Colonic mucosa (tissue), 4 donors: ENCODE measurements around the gene RPL7A. TPM values are rescaled to one million over a fixed set of nuclear protein-coding genes. Genes with fewer than 3 reads are reported as not detected.

Experiments
- DNase-seq: peaks from one replicate; pipeline ENCODE4 v3.0.0-alpha.2; 2020
- H3K27ac ChIP-seq: fragments of 200-600 bp; one replicate; pipeline ENCODE4 v1.8.0; 2021
- H3K27me3 ChIP-seq: fragments of 200-600 bp; one replicate; pipeline ENCODE4 v1.8.0; 2021
- H3K36me3 ChIP-seq: fragments of 200-600 bp; one replicate; pipeline ENCODE4 v1.8.0; 2021
- H3K4me1 ChIP-seq: fragments of 200-600 bp; one replicate; pipeline ENCODE4 v1.8.0; 2021; ENCODE audit warnings: mild to moderate bottlenecking
- H3K4me3 ChIP-seq: fragments of 200-600 bp; one replicate; pipeline ENCODE4 v1.8.0; 2021
- H3K9ac ChIP-seq, 2 donors: one replicate each; pipeline ENCODE4 v1.7.0; 2013; ENCODE audit warnings: control low read depth in 2 of 2, low read depth in 2 of 2, low read length in 2 of 2
- H3K9me3 ChIP-seq: fragments of 200-600 bp; one replicate; pipeline ENCODE4 v1.8.0; 2021
- intact Hi-C: fragments of 100-400 bp; cut with DNase I; formaldehyde crosslinking; loops from one replicate; pipeline ENCODE4 v1.14.1; 2022
- total RNA-seq, 2 donors: library from RNA; stranded (reverse); fragmentation: NEBNext Ultra II Directional in 1 of 2; extraction: Animal tissue kit (Norgen Biotek cat#: 25700) in 1 of 2; gene quantifications; one replicate each; pipeline ENCODE4 v1.2.1, GENCODE V29; 2021
- TF ChIP-seq, protein P1 (sequence below): fragments of 200-600 bp; IDR thresholded peaks from one replicate; pipeline ENCODE4 v1.8.0; 2022; ENCODE audit warnings: antibody characterized with exemption, mild to moderate bottlenecking
- donor health status: healthy.
- donor health status: DM: no; HTN: no; CAD: no.
- donor health status: DM: no; HTN: no; CAD: no.

RPL7A gene
- total RNA-seq, 2 donors from 2014 or later: 1,628 to 2,136 TPM

GRCh38 chr9:133377721-133378216, 29.8 kb downstream of the RPL7A start:
- TF ChIP-seq, protein P1, sequence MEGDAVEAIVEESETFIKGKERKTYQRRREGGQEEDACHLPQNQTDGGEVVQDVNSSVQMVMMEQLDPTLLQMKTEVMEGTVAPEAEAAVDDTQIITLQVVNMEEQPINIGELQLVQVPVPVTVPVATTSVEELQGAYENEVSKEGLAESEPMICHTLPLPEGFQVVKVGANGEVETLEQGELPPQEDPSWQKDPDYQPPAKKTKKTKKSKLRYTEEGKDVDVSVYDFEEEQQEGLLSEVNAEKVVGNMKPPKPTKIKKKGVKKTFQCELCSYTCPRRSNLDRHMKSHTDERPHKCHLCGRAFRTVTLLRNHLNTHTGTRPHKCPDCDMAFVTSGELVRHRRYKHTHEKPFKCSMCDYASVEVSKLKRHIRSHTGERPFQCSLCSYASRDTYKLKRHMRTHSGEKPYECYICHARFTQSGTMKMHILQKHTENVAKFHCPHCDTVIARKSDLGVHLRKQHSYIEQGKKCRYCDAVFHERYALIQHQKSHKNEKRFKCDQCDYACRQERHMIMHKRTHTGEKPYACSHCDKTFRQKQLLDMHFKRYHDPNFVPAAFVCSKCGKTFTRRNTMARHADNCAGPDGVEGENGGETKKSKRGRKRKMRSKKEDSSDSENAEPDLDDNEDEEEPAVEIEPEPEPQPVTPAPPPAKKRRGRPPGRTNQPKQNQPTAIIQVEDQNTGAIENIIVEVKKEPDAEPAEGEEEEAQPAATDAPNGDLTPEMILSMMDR: no peak
- Histone ChIP-seq H3K4me3 (no peak overlapping the region), H3K27me3 (no peaks in the 10 kb centered on the region), H3K9me3 (no peaks in the 10 kb centered on the region), H3K27ac (no peak overlapping the region), H3K9ac (no peak overlapping the region), H3K4me1 (peaks cover 6% of the 10 kb centered on the region), H3K36me3 (no peaks in the 10 kb centered on the region)
- intact Hi-C loops: no loop called here
- DNase-seq: no peak

DNA sequence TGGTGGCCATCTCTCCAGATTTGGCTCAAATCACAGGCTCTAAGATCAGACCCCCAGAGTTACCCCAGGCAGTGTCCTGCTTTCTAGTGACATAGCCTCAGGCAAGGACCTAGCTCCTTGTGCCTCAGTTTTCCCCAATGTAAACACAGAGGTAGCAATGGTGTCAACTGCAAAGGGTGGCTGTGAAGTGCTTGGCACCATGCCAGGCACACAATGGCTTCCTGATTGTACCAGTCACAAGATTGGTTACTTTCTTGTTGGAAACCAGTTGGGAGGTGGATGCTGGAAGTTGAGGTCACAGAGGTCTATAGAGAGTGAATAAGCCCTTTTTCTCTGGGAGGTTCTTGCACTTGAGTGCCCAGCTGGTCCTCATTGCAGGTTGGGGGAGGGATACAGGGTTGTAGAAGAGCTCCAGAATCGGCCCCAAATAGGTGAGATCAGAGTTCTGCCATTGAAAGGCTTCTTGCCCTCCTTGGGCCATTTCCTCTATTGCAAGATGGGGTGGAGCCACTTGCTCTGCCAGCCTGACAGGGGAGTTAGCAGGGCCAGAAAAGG, 30.5 kb downstream of the RPL7A start:
- Histone ChIP-seq H3K27ac (no peak overlapping the region), H3K9ac (no peak overlapping the region), H3K27me3 (no peaks in the 10 kb centered on the region), H3K4me1 (peaks cover 4% of the 10 kb centered on the region), H3K36me3 (no peaks in the 10 kb centered on the region), H3K4me3 (no peak overlapping the region), H3K9me3 (no peaks in the 10 kb centered on the region)
- DNase-seq: no peak
- intact Hi-C loops: no loop called here
- TF ChIP-seq, protein P1: no peak

- Histone ChIP-seq H3K9ac (no peak overlapping the region), H3K36me3 (no peaks in the 10 kb centered on the region), H3K4me3 (no peak overlapping the region), H3K27me3 (no peaks in the 10 kb centered on the region), H3K4me1 (peaks cover 2% of the 10 kb centered on the region), H3K9me3 (no peaks in the 10 kb centered on the region), H3K27ac (no peak overlapping the region)
- TF ChIP-seq, protein P1: no peak
- DNase-seq: no peak
- intact Hi-C loops: no loop called here
Measured at GRCh38 chr9:133379153-133380086, 31.4 kb downstream of the RPL7A start.

- Histone ChIP-seq H3K27me3 (no peaks in the 10 kb centered on the region), H3K9me3 (no peaks in the 10 kb centered on the region), H3K36me3 (no peaks in the 10 kb centered on the region), H3K27ac (no peak overlapping the region), H3K4me1 (no peaks in the 10 kb centered on the region), H3K4me3 (no peak overlapping the region), H3K9ac (no peak overlapping the region)
- no peak for DNase-seq
- intact Hi-C loops: no loop called here
- TF ChIP-seq, protein P1: no peak
Measured at GRCh38 chr9:133380734-133381133, 32.7 kb downstream of the RPL7A start.

- H3K4me3 ChIP-seq: no peak overlapping the region
- DNase-seq: no peak
- no peaks in the 10 kb centered on the region for H3K27me3 ChIP-seq
- no peaks in the 10 kb centered on the region for H3K36me3 ChIP-seq
- no peaks in the 10 kb centered on the region for H3K4me1 ChIP-seq
- no peak overlapping the region for H3K27ac ChIP-seq
- TF ChIP-seq, protein P1: no peak
- H3K9ac ChIP-seq: no peak overlapping the region
- no peaks in the 10 kb centered on the region for H3K9me3 ChIP-seq
- intact Hi-C loops: no loop called here
Measured at GRCh38 chr9:133382507-133383141, 34.6 kb downstream of the RPL7A start.
